Measurements from ENCODE around the gene PLXDC1.
"Not testable (repeated sequence)": the region's sequence is repeated elsewhere in the genome, so short reads cannot be mapped to it uniquely, and the experiment has no call there.

PLXDC1 gene

GRCh38 chr17:39122991-39123390 lies 28.4 kb downstream of the PLXDC1 start:
- no peak for DNase-seq (ENCODE audit: low spot score)
- no peak for TF ChIP-seq CTCF (IDR thresholded peaks at IDR 0.05; ENCODE audit: extremely low read depth, missing control alignments)

- not testable (repeated sequence) for DNase-seq (ENCODE audit: low spot score)
These were observed 29.5 kb downstream of the PLXDC1 start for GRCh38 chr17:39121919-39122318.

- peak; percentile 74 for DNase-seq (ENCODE audit: low spot score)
- no peak for TF ChIP-seq CTCF (IDR thresholded peaks at IDR 0.05; ENCODE audit: extremely low read depth, missing control alignments)
These were observed 32.6 kb downstream of the PLXDC1 start for GRCh38 chr17:39118674-39119419.

GRCh38 chr17:39116224-39116623 lies 35.2 kb downstream of the PLXDC1 start:
- no peak for TF ChIP-seq CTCF (IDR thresholded peaks at IDR 0.05; ENCODE audit: extremely low read depth, missing control alignments)
- DNase-seq (ENCODE audit: low spot score), result no peak

GRCh38 chr17:39115135-39115534 lies 36.3 kb downstream of the PLXDC1 start:
- TF ChIP-seq CTCF (IDR thresholded peaks at IDR 0.05; ENCODE audit: extremely low read depth, missing control alignments), result no peak
- no peak for DNase-seq (ENCODE audit: low spot score)

- DNase-seq (ENCODE audit: low spot score), result no peak
- no peak for TF ChIP-seq CTCF (IDR thresholded peaks at IDR 0.05; ENCODE audit: extremely low read depth, missing control alignments)
These were observed 36.7 kb downstream of the PLXDC1 start for GRCh38 chr17:39114723-39115122.

GRCh38 chr17:39113871-39114270 lies 37.6 kb downstream of the PLXDC1 start:
- DNase-seq (ENCODE audit: low spot score), result no peak
- no peak for TF ChIP-seq CTCF (IDR thresholded peaks at IDR 0.05; ENCODE audit: extremely low read depth, missing control alignments)

Data from GM20000 (cell line).